HG03571 (cell line): ENCODE measurements around the gene TNFAIP6.

Experiments
- ATAC-seq: cut with Tn5 transposase; IDR thresholded peaks from one replicate; pipeline ENCODE4 v1.9.1; 2021; ENCODE audit not compliant: unreplicated experiment

The TNFAIP6 gene

DNA sequence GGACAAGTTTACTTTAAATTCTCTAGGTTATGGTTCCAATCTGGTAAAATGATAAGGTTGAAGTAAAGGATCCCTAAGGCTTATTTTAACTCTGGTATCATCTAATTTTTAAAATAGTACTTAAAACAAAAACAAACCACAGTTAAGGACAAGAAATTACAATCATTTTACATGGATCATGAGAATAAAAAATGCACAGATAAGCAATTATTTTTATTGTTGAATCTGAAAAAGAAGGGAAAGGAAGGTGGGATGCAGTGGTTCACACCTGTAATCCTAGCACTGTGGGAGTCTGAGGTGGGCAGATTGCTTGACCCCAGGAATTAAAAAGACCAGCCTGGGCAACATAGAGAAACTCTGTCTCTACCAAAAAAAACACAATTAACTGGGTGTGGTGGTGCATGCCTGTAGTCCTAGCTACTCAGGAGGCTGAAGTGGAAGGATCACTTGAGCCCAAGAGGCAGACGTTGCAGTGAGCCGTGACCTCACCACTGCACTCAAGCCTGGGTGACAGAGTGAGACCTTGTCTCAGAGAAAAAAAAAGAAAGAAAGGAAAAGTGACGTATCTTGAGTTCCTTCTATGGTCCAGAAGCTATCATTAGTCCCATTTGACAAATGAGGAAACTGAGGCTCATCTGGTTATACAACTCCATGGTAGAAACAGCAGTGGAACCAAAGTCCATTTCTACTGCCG is 2.5 kb downstream of the TNFAIP6 start:
- ATAC-seq: no peak

DNA sequence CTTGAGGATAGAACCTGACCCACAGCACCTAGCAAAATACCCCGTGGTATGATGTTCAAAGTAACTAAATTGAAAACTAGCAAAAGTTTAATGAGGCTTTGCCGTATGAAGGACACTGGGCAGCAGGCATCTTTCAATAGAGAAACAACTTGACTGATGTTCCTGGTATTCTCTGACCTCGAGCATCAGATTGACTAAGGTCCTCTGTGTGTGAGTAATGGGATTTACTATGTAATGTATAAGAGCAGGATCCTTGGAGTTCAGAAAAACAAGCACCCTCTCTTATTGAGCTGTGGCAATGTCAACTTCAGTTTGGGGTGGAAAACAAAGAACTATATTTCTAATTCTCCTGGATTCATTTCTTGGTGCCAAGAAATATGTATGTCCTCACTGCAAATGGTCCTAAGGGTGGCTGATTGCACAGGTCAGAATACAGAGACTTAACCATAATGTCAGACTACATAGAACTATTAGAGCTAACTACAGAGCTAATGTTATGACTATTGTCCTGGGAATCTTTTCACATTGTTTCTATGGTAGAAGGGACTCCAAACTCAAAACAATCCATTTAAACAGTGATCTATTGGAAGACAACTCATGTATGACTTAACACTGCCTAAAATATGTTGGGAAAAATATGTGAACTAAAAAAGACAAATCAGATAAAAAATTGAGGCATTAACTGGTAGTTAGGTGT is 4.4 kb downstream of the TNFAIP6 start:
- no peak for ATAC-seq

DNA sequence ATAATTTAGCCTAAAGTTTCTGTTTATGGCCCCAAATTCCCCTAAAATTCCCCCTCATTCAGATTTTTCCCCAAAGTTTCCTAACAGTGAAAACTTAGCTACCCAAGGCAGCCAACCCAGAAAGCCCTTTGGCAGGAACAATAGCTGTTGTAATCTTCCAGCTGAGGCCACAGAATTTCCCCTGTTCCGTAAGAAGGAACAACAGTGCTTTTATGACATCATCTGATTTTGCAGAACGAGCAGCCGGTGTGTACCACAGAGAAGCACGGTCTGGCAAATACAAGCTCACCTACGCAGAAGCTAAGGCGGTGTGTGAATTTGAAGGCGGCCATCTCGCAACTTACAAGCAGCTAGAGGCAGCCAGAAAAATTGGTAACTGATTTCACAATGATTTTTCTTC is 6.3 kb downstream of the TNFAIP6 start:
- ATAC-seq: peak; percentile 88

DNA sequence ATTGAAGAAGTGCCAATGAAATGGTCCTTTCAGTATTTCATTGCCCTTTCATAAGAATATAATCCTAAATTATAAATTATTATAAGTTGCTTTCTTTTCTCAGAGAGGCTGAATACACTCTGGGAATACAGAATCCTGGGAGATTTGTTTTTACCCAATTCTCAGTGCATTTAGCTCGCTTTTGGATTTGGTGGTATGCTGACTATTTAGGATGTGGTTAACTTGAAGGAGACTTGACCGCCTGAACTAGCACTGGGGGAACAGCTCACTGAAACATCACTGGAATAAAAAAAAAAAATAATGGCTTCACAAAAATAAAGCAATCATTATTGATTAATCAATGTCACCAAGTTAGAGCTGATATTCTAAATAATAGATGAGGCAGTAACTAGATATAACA is 10.2 kb downstream of the TNFAIP6 start:
- ATAC-seq: no peak

DNA sequence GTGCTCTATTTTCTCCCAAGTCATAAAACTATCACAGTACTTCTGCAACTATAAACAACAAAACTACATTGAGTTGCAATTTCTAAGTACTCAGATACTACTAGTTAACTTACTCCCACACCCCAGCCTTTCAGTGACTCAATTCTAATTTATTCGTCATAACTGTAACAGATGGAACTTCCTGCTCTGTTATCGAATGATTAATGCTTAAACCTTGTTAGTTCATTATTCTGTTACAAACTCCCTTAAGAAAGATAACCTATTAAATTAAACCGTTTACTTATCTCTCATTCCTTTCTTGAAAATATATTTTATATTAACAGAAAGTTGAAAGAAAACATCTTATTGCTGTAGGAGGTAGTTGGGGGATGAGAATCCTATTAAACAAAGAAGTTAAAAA is 17.0 kb downstream of the TNFAIP6 start:
- ATAC-seq: peak; percentile 99

DNA sequence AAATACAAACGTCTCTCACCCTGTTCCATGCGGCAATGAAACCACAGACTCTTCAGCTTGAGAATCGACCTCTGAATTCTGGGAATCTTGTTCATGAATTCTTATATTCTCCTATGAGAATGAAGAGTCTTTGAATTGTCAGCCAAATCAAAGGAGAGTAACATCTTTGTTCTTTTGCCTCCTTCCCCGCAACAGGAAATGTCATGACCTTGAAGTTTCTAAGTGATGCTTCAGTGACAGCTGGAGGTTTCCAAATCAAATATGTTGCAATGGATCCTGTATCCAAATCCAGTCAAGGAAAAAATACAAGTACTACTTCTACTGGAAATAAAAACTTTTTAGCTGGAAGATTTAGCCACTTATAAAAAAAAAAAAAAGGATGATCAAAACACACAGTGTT is 21.8 kb downstream of the TNFAIP6 start:
- no peak for ATAC-seq

DNA sequence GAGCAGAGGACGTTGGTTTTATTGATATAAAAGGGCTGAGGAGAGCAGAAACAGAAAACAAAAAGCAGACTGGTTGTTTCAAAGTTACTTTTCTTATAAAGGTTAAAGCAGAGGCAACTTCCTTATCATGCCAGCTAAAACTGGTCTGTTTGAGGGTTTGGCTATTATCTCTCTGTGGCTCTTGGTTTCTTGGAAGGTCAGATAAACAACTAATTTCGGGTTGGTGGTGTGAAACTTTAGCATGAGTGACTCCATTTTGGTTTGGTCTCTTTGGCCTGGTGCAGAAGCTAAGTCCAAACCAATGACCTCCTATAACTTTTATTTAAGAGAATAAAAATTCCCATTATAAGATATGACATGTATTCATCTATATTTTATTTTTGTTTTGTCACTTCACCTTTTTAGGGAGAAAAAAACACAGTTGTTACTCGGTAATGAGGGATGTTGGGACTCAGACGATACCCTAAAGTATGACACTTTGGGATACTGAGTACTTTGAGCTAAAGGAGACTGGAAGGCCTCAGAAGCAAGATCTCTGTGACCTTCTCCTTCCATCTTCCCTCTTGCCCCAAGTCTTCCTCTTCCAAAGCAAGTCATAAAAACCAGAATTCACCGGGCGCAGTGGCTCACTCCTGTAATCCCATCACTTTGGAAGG is 23.3 kb downstream of the TNFAIP6 start:
- no peak for ATAC-seq

DNA sequence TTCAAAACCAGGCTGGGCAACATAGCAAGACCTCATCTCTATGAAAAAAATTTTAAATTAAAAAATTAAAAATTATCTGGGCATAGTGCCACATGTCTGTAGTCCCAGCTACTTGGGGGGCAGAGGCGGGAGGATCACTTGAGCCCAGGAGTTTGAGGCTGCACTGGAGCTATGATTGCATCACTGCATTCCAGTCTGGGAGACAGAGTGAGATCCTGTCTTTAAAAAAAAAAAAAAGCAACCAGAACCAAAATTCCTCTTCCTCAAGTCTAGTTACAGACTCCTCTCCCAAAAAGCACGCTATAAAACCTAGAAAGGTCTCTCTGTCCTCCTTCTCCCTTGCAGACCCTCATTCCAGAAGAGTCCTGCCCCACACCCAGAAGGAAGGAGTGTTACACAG is 23.9 kb downstream of the TNFAIP6 start:
- ATAC-seq: no peak

DNA sequence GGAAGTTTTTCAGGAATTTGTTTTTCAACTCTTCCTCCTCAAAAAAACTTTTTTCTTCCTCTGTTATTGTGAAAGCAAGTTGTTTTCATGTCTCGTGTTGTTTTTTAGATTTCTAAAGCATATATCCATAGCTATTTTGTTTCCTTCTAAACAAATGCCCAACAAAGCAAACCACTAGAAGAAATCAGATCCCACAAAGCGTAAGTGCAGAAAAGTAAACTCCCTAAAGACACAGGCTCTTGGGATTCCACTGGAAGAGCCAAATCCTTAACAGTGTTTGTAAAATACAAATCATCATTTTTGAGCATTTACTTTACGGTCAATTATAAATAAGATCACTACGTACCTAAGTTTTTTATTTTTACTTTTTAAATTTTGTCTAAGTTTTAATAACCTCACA is 30.6 kb downstream of the TNFAIP6 start:
- ATAC-seq: no peak

DNA sequence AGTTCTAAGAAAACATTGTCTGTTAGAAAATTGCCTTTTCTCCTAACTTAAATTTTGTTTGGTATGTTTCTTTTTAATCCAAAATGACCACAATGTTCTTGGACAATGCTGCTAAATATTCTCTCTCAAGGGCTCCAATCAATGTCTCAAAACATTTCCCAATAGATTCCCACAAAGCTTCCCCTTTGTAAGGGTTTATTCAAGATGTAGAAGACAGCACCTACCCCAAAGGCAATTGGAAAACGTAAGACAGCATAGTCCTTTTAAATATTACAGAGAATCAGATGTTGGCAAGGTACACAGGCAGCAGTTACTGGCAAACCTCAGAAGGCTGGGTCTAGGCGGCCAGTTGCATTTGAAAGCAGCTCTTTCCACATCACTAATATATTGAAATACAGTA is 34.0 kb downstream of the TNFAIP6 start:
- no peak for ATAC-seq

DNA sequence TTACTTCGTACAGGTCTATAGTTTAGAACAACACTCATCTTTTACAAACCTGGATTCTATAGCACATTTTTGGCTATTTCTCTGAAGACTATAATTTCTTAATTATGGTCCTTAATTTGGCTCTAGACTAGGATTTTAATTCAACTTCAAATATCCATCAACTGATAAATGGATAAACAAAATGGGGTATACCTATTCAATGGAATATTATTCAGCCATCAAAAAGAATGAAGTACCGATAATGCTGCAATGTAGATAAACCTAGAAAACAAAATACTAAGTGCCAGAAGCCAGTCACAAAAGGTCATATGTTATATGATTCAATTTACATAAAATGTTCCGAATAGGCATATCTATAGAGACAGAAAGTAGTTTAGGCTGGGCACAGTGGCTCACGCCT is 37.1 kb downstream of the TNFAIP6 start:
- ATAC-seq: no peak

DNA sequence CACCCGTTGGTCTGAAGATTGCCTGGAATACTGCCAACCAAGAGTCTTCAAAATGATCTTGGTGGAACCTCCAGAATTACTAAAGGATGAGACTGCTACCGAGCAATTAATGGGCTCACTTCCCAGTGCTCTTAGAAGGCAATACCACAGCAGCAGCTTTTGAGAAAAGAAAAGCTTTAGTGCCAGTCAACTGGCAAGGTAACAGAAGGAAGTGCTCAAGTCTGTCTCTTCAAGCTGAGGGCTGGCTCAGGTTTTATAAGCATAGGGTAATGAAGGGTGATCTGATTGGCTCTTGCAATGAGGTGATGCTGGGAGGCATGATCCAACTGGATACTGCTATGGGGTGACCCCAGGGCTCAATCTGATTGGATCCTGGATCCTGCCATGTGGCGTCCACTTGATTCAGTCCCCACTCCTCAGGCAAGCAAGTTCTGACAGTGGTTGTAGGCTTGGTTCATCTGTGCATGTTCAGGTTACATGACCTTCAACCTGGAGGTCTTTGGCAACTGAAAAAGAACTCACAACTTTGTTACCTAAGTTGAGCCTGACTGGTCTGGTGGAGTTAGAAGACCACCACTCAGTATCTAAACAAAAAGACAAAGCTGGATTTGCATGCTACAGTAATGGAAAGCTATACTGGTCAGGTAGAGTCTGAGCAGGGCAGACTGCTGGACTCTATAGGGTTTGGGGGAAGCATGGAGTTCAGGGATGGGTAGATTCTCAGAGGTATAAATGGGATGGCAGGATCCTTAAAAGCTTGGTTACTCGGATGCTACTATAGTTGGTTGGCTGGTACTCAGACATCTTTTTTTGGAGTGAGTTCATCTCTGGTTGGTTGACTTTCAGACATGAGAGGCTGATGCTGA is 38.4 kb downstream of the TNFAIP6 start:
- no peak for ATAC-seq

DNA sequence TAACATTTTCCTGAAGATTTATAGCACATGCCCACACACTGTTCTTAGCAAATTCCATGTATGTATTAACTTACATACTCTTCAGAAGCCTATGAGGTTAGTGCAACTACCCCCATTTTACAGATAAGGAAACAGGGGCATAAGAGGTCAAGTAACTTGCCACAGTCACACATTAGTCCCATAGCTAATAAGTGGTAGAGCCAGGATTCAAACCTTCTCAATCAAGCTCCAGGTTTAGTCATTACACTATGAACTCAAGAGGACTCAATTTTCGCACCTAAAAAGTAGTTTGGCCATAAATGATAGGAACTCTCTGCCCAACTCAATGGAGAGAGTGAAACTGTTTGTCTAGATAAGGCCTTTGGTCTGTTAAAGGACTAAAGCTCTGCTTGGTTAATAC is 42.6 kb downstream of the TNFAIP6 start:
- ATAC-seq: no peak

DNA sequence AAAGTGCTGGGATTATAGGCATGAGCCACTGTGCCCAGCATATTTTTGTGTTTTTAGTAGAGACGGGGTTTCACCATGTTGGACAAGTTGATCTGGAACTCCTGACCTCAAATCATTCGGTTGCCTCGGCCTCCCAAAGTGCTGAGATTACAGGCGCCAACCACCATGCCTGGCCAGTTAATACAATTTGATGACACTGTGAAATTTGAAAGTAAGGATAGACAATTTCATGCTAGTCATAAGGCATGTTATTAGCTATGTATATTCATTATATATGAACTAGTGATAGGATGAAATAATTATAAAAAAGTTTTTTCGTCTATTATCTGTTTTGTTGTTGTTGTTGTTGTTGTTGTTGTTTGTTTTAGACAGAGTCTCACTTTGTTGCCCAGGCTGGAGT is 43.8 kb downstream of the TNFAIP6 start:
- no peak for ATAC-seq

DNA sequence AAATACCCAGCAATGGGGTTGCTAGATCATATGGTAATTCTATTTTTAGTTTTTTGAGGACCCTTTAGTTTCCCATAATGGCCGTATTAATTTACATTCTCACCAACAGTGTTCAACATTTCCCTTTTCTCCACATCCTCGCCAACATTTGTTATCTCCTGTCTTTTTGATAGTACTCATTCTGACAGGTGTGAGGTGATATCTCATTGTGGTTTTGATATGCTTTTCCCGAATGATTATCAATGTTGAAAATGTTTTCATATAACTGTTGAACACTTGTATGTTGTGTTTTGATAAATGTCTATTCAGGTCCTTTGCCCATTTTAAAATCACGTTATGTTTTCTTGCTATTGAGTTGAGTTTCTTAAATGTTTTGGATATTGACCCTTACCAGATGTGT is 46.5 kb downstream of the TNFAIP6 start:
- no peak for ATAC-seq

DNA sequence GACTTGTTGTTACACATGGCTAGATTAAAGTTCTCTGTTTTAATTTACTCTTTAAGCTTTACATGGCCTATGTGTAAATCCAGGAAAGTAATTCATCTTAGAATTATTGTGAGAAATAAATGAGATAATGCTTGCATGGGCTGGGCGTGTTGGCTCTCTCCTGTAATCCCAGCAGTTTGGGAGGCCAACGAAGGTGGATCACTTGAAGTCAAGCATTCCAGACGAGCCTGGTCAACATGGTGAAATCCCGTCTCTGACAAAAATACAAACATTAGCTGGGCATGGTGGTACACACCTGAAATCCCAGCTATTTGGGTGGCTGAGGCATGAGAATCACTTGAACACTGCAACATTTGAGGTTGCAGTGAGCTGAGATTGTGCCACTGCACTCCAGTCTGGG is 48.0 kb downstream of the TNFAIP6 start:
- no peak for ATAC-seq

DNA sequence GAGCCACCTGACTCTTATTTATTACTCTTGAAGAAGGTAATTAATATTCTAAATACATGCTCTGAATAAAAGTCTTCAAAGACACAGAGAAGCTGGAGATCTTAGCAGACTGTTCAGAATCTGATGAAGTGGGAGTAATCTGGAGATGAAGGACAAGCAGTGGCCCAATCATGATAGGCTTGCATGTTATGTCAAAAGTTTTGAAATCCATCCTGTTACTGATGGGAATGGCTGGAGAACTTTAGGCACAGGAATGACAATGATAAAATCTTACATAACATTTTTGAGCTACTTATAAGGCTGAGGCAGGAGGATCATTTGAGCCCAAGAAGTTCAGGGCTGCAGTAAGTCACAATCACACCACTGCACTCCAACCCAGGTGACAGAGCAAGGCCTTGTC is 49.9 kb downstream of the TNFAIP6 start:
- ATAC-seq: no peak

DNA sequence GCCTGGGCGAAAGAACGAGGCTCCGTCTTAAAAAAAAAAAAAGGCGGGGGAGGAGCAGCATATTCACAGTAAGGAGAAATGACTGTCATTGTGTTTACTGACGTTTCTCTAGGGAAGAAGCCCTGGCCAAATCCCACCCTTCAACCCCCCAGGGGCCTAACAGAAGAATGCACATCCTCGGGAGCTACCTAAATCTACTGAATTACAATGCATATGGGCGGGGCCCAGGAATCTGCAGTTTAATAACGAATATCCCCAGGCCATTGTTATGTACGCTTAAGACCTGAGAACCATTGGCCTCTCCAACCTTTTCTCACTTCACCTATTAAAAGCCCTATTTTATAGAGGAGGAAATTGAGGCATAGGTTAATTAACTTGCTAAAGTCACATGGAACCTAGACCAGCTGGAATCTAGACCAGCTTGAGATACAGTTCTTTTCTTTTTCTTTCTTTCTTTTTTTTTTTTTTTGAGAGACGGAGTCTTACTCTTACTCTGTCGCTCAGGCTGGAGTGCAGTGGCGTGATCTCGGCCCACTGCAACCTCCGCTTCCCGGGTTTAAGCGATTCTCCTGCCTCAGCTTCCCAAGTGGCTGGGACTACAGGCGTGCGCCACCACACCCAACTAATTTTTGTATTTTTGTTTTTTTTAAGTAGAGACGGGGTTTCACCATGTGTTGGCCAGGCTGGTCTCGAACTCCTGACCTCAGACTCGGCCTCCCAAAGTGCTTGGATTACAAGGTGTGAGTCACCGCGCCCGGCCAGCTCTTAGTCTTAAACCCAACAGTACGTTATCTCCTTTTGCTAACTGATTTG is 51.6 kb downstream of the TNFAIP6 start:
- no peak for ATAC-seq

DNA sequence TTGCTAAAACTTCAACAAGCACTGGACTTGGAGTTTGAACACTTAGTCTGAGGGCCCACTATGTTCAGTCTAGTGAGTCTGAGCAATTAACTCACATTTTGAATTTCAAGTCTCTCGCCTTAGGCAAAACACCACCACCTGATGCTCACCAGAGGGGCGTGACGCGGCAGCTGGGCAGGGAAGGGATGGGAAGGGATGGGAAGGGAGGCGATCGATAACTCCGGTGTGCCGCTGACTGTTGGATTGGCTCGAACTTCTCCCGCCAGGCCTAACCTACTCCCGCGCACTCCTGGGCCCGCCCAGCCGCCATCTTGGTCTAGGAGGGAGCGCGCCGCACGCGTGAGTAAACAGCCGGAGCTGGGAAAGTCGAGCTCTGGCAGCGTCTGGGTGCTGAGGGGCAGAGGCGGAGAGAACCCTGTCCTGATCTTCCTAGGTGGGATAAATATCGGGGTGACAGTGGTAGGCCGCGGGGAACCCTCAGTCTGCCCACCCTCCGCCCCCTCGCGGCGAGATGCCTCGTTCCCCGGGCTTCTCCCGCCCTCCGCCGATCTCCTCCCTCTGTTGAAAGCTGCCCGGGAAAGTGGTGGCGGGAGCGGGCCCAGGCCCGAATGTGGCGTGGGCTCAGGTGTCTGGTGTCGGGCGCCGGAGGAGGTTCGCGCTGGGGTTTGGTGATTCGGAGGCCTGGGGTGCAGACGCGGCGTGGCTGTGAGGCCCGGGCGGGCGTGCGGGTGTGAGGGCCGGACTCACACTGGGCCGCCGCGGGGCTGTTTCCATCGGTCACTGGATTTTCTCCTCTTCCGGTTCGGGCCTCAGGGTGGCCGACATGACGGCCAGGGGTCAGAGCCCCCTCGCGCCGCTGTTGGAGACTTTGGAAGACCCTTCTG is 52.5 kb downstream of the TNFAIP6 start, which contains the start of gene RIF1:
Gene RIF1, plus strand, starts transcription at position 302 of the 884 bp plus-strand sequence. Its CDS starts 522 bp downstream, at position 824.
- peak; percentile 90 for ATAC-seq

DNA sequence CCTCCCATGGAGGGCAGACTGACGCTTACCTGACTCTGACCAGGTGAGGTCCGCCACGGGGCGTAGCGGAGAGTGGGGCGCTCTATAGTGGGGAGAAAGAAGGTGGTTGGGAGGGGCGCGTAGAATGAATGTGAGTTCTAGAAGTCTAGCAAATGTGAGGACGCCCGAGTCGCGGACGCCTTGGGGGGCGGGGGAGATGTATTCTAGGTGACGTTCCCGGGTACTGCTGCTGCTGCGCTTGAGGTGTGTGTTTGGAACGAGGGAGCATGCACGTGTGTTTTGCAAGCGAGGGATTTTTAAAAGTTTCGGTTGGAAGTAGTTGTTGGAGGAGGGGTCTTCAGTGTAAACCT is 53.1 kb downstream of the TNFAIP6 start:
- no peak for ATAC-seq
